ENCODE measurements around the gene PYY. TPM values are rescaled to one million over a fixed set of nuclear protein-coding genes. Genes with fewer than 3 reads are reported as not detected.
"Not testable (repeated sequence)": the region's sequence is repeated elsewhere in the genome, so short reads cannot be mapped to it uniquely, and the experiment has no call there.

PYY gene
- total RNA-seq, 3 donors from 2014 or later: 0.88 to 0.98 TPM; not detected in 1

GRCh38 chr17:43974382-43975266, 20.9 kb upstream of the PYY start:
- Histone ChIP-seq H3K9me3 (no peaks in the 10 kb centered on the region), H3K4me1 (no peaks in the 10 kb centered on the region), H3K27me3 (no peaks in the 10 kb centered on the region), H3K36me3 (no peaks in the 10 kb centered on the region), H3K27ac (no peak overlapping the region), H3K4me3 (no peak overlapping the region)
- no peak for DNase-seq (ENCODE audit: low spot score in 2 of 2)
- TF ChIP-seq POLR2A (IDR thresholded peaks at IDR 0.05) (no peak), POLR2AphosphoS5 (IDR thresholded peaks at IDR 0.05) (no peak), CTCF (IDR thresholded peaks at IDR 0.05) (no peak)
- intact Hi-C loops (cut with DNase I; ENCODE audit: low total_unique reads): no loop called here

GRCh38 chr17:43972444-43973212, 18.9 kb upstream of the PYY start:
- intact Hi-C loops (cut with DNase I; ENCODE audit: low total_unique reads): not testable (repeated sequence)

GRCh38 chr17:43971436-43971835, 17.7 kb upstream of the PYY start:
- H3K27me3 ChIP-seq; intact Hi-C loops (cut with DNase I; ENCODE audit: low total_unique reads); DNase-seq (ENCODE audit: low spot score in 2 of 2); H3K27ac ChIP-seq; H3K4me3 ChIP-seq; H3K9me3 ChIP-seq; H3K36me3 ChIP-seq; H3K4me1 ChIP-seq: not testable (repeated sequence)

More at GRCh38 chr17:43972444-43973212, 18.9 kb upstream of the PYY start:
- H3K27me3 ChIP-seq; H3K27ac ChIP-seq; H3K36me3 ChIP-seq; DNase-seq (ENCODE audit: low spot score in 2 of 2); H3K4me1 ChIP-seq; H3K4me3 ChIP-seq; H3K9me3 ChIP-seq: not testable (repeated sequence)

GRCh38 chr17:43970366-43970765, 16.6 kb upstream of the PYY start:
- intact Hi-C loops (cut with DNase I; ENCODE audit: low total_unique reads): no loop called here
- no peak for DNase-seq (ENCODE audit: low spot score in 2 of 2)
- Histone ChIP-seq H3K36me3 (no peaks in the 10 kb centered on the region), H3K4me3 (no peak overlapping the region), H3K27ac (no peak overlapping the region), H3K9me3 (no peaks in the 10 kb centered on the region), H3K27me3 (no peaks in the 10 kb centered on the region), H3K4me1 (no peaks in the 10 kb centered on the region)
- TF ChIP-seq POLR2AphosphoS5 (IDR thresholded peaks at IDR 0.05) (no peak), CTCF (IDR thresholded peaks at IDR 0.05) (no peak), POLR2A (IDR thresholded peaks at IDR 0.05) (no peak)

GRCh38 chr17:43967251-43967875, 13.6 kb upstream of the PYY start:
- Histone ChIP-seq H3K4me1 (no peaks in the 10 kb centered on the region), H3K9me3 (no peaks in the 10 kb centered on the region), H3K27me3 (no peaks in the 10 kb centered on the region), H3K4me3 (no peak overlapping the region), H3K27ac (no peak overlapping the region), H3K36me3 (no peaks in the 10 kb centered on the region)
- no peak for DNase-seq (ENCODE audit: low spot score in 2 of 2)
- intact Hi-C loops (cut with DNase I; ENCODE audit: low total_unique reads): no loop called here
- TF ChIP-seq CTCF (IDR thresholded peaks at IDR 0.05) (no peak), POLR2AphosphoS5 (IDR thresholded peaks at IDR 0.05) (no peak), POLR2A (IDR thresholded peaks at IDR 0.05) (no peak)

GRCh38 chr17:43966276-43966675, 12.5 kb upstream of the PYY start:
- no peaks in the 10 kb centered on the region for H3K4me1 ChIP-seq
- no peaks in the 10 kb centered on the region for H3K27me3 ChIP-seq
- no peak for TF ChIP-seq POLR2AphosphoS5 (IDR thresholded peaks at IDR 0.05)
- no peak for DNase-seq (ENCODE audit: low spot score in 2 of 2)
- H3K4me3 ChIP-seq: no peak overlapping the region
- H3K36me3 ChIP-seq: no peaks in the 10 kb centered on the region
- no peak overlapping the region for H3K27ac ChIP-seq
- intact Hi-C loops (cut with DNase I; ENCODE audit: low total_unique reads): no loop called here
- H3K9me3 ChIP-seq: no peaks in the 10 kb centered on the region
